H1 (cell line): ENCODE results near the gene ANKS1A. TPM values are rescaled to one million over a fixed set of nuclear protein-coding genes. Genes with fewer than 3 reads are reported as not detected.

Experiments used
- CHD2 ChIP-seq: IDR thresholded peaks from 2 replicates; pipeline ENCODE4 v1.6.1; 2012; ENCODE audit warnings: low read length, improper control_type of control experiment
- CTBP2 ChIP-seq: IDR thresholded peaks from 2 replicates; pipeline ENCODE4 v1.7.0; 2011; ENCODE audit warnings: borderline replicate concordance, mild to moderate bottlenecking, moderate library complexity, mixed read lengths, low read length; ENCODE audit not compliant: insufficient read depth, insufficient read length
- EP300 ChIP-seq, 2 experiments: IDR thresholded peaks; 1 replicate in 1 of 2; 2 replicates in 1 of 2; pipeline ENCODE4 v1.6.1; 2011 to 2012; ENCODE audit warnings: low read depth in 2 of 2, low read length in 2 of 2, mild to moderate bottlenecking in 2 of 2, borderline replicate concordance in 1 of 2, inconsistent platforms in 1 of 2, moderate library complexity in 1 of 2
- RFX5 ChIP-seq: IDR thresholded peaks from 2 replicates; pipeline ENCODE4 v1.6.1; 2011; ENCODE audit warnings: low read depth, low read length, improper control_type of control experiment, borderline replicate concordance
- SIX5 ChIP-seq: IDR thresholded peaks from 2 replicates; pipeline ENCODE4 v1.6.1; 2011; ENCODE audit warnings: mild to moderate bottlenecking, low read depth, low read length
- polyA plus RNA-seq, 7 experiments: library from polyadenylated mRNA; depleted of rRNA in 3 of 7; stranded (reverse) in 5 of 7; unstranded in 2 of 7; fragments of >200 nt in 5 of 7; fragments of 200-250 nt in 2 of 7; gene quantifications; 1 replicate in 5 of 7; 2 replicates in 1 of 7; 4 replicates in 1 of 7; pipeline versions ENCODE4 v1.2.1 to v1.2.3, GENCODE V29; 2011 to 2013; ENCODE audit warnings: missing spikeins in 2 of 7, mixed read lengths in 2 of 7
- total RNA-seq: library from RNA; stranded (reverse); fragmentation: NEBNext Ultra II Directional; extraction: Animal tissue kit (Norgen Biotek cat#: 25700); gene quantifications from 2 replicates; pipeline ENCODE4 v1.2.1, GENCODE V29; 2021

Gene ANKS1A
- total and polyA plus RNA-seq, 2 of the 8 experiments (the other 6 are each of a cell fraction or from before 2014, with no cell fraction given), result 9.8 to 30.9 TPM

- TF ChIP-seq EP300 (IDR thresholded peaks at IDR 0.05; ENCODE audit: borderline replicate concordance in 1 of 2, low read depth in 2 of 2, low read length in 2 of 2), result no peak
- no peak for TF ChIP-seq CHD2
- TF ChIP-seq CTBP2, result no peak
- TF ChIP-seq RFX5, result no peak
- no peak for TF ChIP-seq SIX5
Measured at GRCh38 chr6:34970957-34971356, 81.9 kb downstream of the ANKS1A start (continued).
